ENCODE data around the gene ZNF382. TPM values are rescaled to one million over a fixed set of nuclear protein-coding genes. Genes with fewer than 3 reads are reported as not detected.

The ZNF382 gene
- total RNA-seq = 5.4 and 6.2 TPM in 2 replicates

DNA sequence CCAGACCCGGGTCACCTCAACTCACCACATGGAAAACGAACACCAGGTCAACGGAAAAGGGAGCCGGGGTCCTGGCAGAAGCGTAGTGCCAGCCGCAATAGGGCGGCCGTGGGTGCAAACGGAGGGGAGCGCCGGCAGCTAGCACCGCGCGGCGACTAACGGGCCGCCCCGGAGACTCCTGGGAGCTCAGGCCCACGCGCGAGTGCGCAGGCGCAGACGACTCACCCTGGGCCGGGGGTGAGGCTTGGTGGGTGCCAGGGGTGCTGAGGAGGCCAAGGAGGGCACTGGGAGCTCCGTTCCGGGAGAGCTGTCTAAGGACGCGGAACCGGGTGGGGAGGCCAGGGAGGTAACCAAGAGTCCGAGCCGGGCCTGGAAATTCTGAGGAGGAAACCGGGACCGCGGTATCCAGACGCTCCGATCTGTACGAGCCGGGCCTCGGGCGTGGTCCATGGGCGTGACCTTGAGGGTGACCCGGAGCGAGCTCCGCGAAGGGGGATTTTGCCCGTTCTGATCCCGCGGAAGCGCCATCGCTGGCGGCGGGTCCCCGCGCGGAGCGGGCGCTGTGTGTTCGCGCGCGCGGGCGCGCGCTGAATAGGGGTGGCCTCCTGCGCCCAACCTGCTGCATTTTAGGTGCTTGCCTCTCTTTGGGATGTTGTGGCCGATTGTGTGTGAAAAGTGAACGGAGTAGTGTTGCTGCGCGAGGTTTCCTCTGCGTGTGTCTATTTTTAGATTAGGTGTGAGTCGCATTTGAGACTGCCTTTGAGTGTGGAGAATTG, at the start of gene ZNF382:
TSS of gene ZNF382 (plus strand) at position 213 of the 776 bp plus-strand sequence. CDS start 4,602 bp downstream, outside the sequence.

GRCh38 chr19:36573020-36573894, 31.9 kb upstream of the ZNF382 start, which contains the start of gene ZNF529:
Gene ZNF529 (minus strand): TSS chr19:36573292. CDS start chr19:36572346, 946 bp downstream.

Other genes starting within 250 kb of the ZNF382 start
- 0.84 and 1.0 TPM in 2 replicates for gene ZFP14, start 226.1 kb upstream of the ZNF382 start, total RNA-seq
- gene ZFP82, start 186.7 kb upstream of the ZNF382 start, total RNA-seq = 1.8 and 2.4 TPM in 2 replicates
- 2.8 and 3.4 TPM in 2 replicates for gene ZNF566, start 115.8 kb upstream of the ZNF382 start, total RNA-seq
- 6.5 and 6.6 TPM in 2 replicates for gene ZNF260, start 77.0 kb upstream of the ZNF382 start, total RNA-seq
- gene ZNF529, start 32.0 kb upstream of the ZNF382 start, total RNA-seq = 4.2 and 7.6 TPM in 2 replicates
- 2.7 and 4.5 TPM in 2 replicates for gene ZNF461, start 61.5 kb downstream of the ZNF382 start, total RNA-seq
- 2.4 and 2.7 TPM in 2 replicates for gene ZNF567, start 82.3 kb downstream of the ZNF382 start, total RNA-seq
- gene ZNF850, start 167.5 kb downstream of the ZNF382 start, total RNA-seq = 1.8 and 4.3 TPM in 2 replicates
- gene ZNF790, start 233.1 kb downstream of the ZNF382 start, total RNA-seq = 1.9 and 2.2 TPM in 2 replicates
- 0.59 and 2.0 TPM in 2 replicates for gene ZNF345, start 245.6 kb downstream of the ZNF382 start, total RNA-seq

Data from bronchus fibroblast of lung (primary cell).